Upper lobe of left lung (tissue), 4 donors: ENCODE measurements around the gene MCUB.

ENCODE experiments used
- CTCF ChIP-seq, 6 experiments: fragments of 450-650 bp in 4 of 6; fragments of 200-600 bp in 2 of 6; sonication (generic) in 2 of 6; IDR thresholded peaks; one replicate each; pipeline ENCODE4 v1.5.1; 2016 to 2019; ENCODE audit warnings: antibody characterized with exemption in 6 of 6
- EP300 ChIP-seq, 4 donors: sonication (generic); formaldehyde crosslinking; IDR thresholded peaks; one replicate each; pipeline ENCODE4 v1.5.1; 2017; ENCODE audit warnings: antibody characterized with exemption in 4 of 4, control low read depth in 2 of 4

DNA sequence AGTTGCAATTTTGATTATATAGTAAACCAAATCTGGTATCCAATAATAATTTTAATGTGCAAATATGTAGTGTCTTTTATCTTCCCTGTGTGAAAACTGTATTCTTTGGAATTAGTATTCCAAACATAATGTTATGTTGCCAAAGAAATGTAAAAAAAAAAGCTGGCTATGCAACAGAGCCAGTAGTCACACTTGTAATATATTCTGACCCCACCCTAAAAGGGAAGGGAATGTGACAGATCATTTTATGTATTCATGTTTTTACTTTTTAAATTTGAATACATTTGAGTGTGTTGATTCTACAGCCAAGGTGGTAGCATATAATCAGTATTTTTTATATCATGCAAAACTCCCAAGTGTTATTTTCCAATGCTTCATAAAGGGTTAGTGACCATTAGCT lies 27.9 kb upstream of the MCUB start:
- no peak for TF ChIP-seq CTCF (IDR thresholded peaks at IDR 0.05)
- TF ChIP-seq EP300 (IDR thresholded peaks at IDR 0.05), result no peak
